DMS53 treated with DMSO at 0.1 percent for 48 hours (cell line): ENCODE measurements around the gene CEP192.
"Not testable (repeated sequence)": the region's sequence is repeated elsewhere in the genome, so short reads cannot be mapped to it uniquely, and the experiment has no call there.

Experiments
- DNase-seq: peaks from one replicate; lab custom pipeline; 2025; ENCODE audit not compliant: unreplicated experiment; lab: John Stamatoyannopoulos, UW

The CEP192 gene

GRCh38 chr18:12990967-12991820, at the start of gene CEP192:
Gene CEP192 (plus strand): TSS chr18:12991362. CDS start chr18:12999425, 8,063 bp downstream.
- peak; percentile 99 for DNase-seq

- no peak for DNase-seq
These were observed 47.9 kb upstream of the CEP192 start for GRCh38 chr18:12943215-12943614.

- DNase-seq: no peak
These were observed 46.5 kb upstream of the CEP192 start for GRCh38 chr18:12944709-12945108.

- peak; percentile 88 for DNase-seq
These were observed 44.4 kb upstream of the CEP192 start for GRCh38 chr18:12946549-12947284.

GRCh38 chr18:12947285-12948049, 43.7 kb upstream of the CEP192 start, which contains the start of gene SEH1L:
Gene SEH1L (plus strand): TSS chr18:12948011. CDS start chr18:12948122, 111 bp downstream.
- peak; percentile 98 for DNase-seq

- peak; percentile 94 for DNase-seq
These were observed 42.9 kb upstream of the CEP192 start for GRCh38 chr18:12948050-12948804.

GRCh38 chr18:12958478-12958877, 32.7 kb upstream of the CEP192 start:
- DNase-seq: no peak

- DNase-seq: no peak
These were observed 30.8 kb upstream of the CEP192 start for GRCh38 chr18:12960395-12960794.

- no peak for DNase-seq
These were observed 30.2 kb upstream of the CEP192 start for GRCh38 chr18:12960853-12961397.

- DNase-seq: no peak
These were observed 28.1 kb upstream of the CEP192 start for GRCh38 chr18:12963069-12963468.

GRCh38 chr18:12968115-12968514, 23.0 kb upstream of the CEP192 start:
- DNase-seq: no peak

GRCh38 chr18:12968619-12969018, 22.5 kb upstream of the CEP192 start:
- DNase-seq: no peak

GRCh38 chr18:12973562-12974213, 17.5 kb upstream of the CEP192 start:
- no peak for DNase-seq

- no peak for DNase-seq
These were observed 15.7 kb upstream of the CEP192 start for GRCh38 chr18:12975488-12975887.

- no peak for DNase-seq
These were observed 14.9 kb upstream of the CEP192 start for GRCh38 chr18:12976305-12976704.

- not testable (repeated sequence) for DNase-seq
These were observed 11.1 kb upstream of the CEP192 start for GRCh38 chr18:12980065-12980464.

- DNase-seq: no peak
These were observed 1.6 kb upstream of the CEP192 start for GRCh38 chr18:12989397-12990122.

- DNase-seq: no peak
These were observed 1.1 kb upstream of the CEP192 start for GRCh38 chr18:12990123-12990475.

- peak; percentile 72 for DNase-seq
These were observed 558 bp upstream of the CEP192 start for GRCh38 chr18:12990641-12990966.
